ENCODE results near the gene TRIO.

The TRIO gene

GRCh38 chr5:14405706-14406553 is 262.8 kb downstream of the TRIO start:
- no peak overlapping the region for H3K4me2 ChIP-seq
- no peak for TF ChIP-seq Cebpa-rat (IDR thresholded peaks at IDR 0.05)
- peaks cover 0 to 6% (median 0%) of the 10 kb centered on the region in 10 experiments; a peak in 5 of 20 replicates for H3K4me1 ChIP-seq
- H3K27ac ChIP-seq = no peak overlapping the region
- peaks cover 0 to 14% (median 0%) of the 10 kb centered on the region in 11 experiments; a peak in 4 of 22 replicates for H3K9me3 ChIP-seq (replicated peaks in 1 of 11)
- no peaks in the 10 kb centered on the region for H3K27me3 ChIP-seq
- peaks cover 91 to 100% (median 97%) of the 10 kb centered on the region in 11 experiments for H3K36me3 ChIP-seq
- H4K20me1 ChIP-seq = peaks cover 0 to 28% (median 10%) of the 10 kb centered on the region in 11 experiments; a peak in 9 of 22 replicates
- H3K9ac ChIP-seq = no peak overlapping the region
- no peak overlapping the region for H3K4me3 ChIP-seq

GRCh38 chr5:14406554-14406849 is 263.4 kb downstream of the TRIO start:
- H3K9me3 ChIP-seq (replicated peaks in 1 of 11) = peaks cover 0 to 11% (median 0%) of the 10 kb centered on the region in 11 experiments; a peak in 4 of 22 replicates
- peaks cover 0 to 30% (median 10%) of the 10 kb centered on the region in 11 experiments; a peak in 9 of 22 replicates for H4K20me1 ChIP-seq
- peaks cover 91 to 100% (median 97%) of the 10 kb centered on the region in 11 experiments for H3K36me3 ChIP-seq
- no peak for TF ChIP-seq Cebpa-rat (IDR thresholded peaks at IDR 0.05)
- no peak overlapping the region for H3K4me3 ChIP-seq
- H3K27me3 ChIP-seq = no peaks in the 10 kb centered on the region
- H3K9ac ChIP-seq = no peak overlapping the region
- H3K4me1 ChIP-seq = peaks cover 0 to 10% (median 0%) of the 10 kb centered on the region in 10 experiments; a peak in 6 of 20 replicates
- no peak overlapping the region for H3K27ac ChIP-seq
- H3K4me2 ChIP-seq = no peak overlapping the region

- Histone ChIP-seq H4K20me1 (peaks cover 0 to 30% (median 10%) of the 10 kb centered on the region in 11 experiments; a peak in 10 of 22 replicates), H3K4me2 (no peak overlapping the region), H3K27ac (no peak overlapping the region), H3K27me3 (no peaks in the 10 kb centered on the region), H3K4me3 (no peak overlapping the region), H3K9me3 (replicated peaks in 1 of 11) (peaks cover 0 to 8% (median 0%) of the 10 kb centered on the region in 11 experiments; a peak in 3 of 22 replicates), H3K4me1 (peaks cover 0 to 16% (median 4%) of the 10 kb centered on the region in 10 experiments; a peak in 12 of 20 replicates), H3K36me3 (peaks cover 90 to 100% (median 97%) of the 10 kb centered on the region in 11 experiments), H3K9ac (no peak overlapping the region; a peak in 1 of 22 replicates)
- no peak for TF ChIP-seq Cebpa-rat (IDR thresholded peaks at IDR 0.05)
Measured at GRCh38 chr5:14407051-14407450, 263.9 kb downstream of the TRIO start.

GRCh38 chr5:14407746-14408175 is 264.6 kb downstream of the TRIO start:
- Histone ChIP-seq H3K27me3 (no peaks in the 10 kb centered on the region), H3K9me3 (replicated peaks in 1 of 11) (peaks cover 0 to under 1% (median 0%) of the 10 kb centered on the region in 11 experiments; a peak in 2 of 22 replicates), H3K27ac (no peak overlapping the region), H3K4me3 (no peak overlapping the region), H3K4me2 (no peak overlapping the region), H4K20me1 (peaks cover 0 to 35% (median 17%) of the 10 kb centered on the region in 11 experiments; a peak in 14 of 22 replicates), H3K9ac (no peak overlapping the region), H3K4me1 (peaks cover 0 to 23% (median 12%) of the 10 kb centered on the region in 10 experiments; a peak in 17 of 20 replicates), H3K36me3 (peaks cover 89 to 100% (median 97%) of the 10 kb centered on the region in 11 experiments)
- TF ChIP-seq Cebpa-rat (IDR thresholded peaks at IDR 0.05) = no peak

GRCh38 chr5:14408969-14409586 is 265.9 kb downstream of the TRIO start:
- Histone ChIP-seq H3K4me2 (no peak overlapping the region), H3K4me1 (peaks cover 0 to 36% (median 25%) of the 10 kb centered on the region in 10 experiments; a peak in 17 of 20 replicates), H3K27ac (no peak overlapping the region), H3K4me3 (no peak overlapping the region), H3K36me3 (peaks cover 85 to 98% (median 89%) of the 10 kb centered on the region in 11 experiments), H4K20me1 (peaks cover 0 to 44% (median 27%) of the 10 kb centered on the region in 11 experiments; a peak in 16 of 22 replicates), H3K27me3 (no peaks in the 10 kb centered on the region), H3K9me3 (replicated peaks in 1 of 11) (no peaks in the 10 kb centered on the region), H3K9ac (no peak overlapping the region)
- no peak for TF ChIP-seq Cebpa-rat (IDR thresholded peaks at IDR 0.05)

- no peaks in the 10 kb centered on the region for H3K9me3 ChIP-seq (replicated peaks in 1 of 11)
- peaks cover 76 to 98% (median 83%) of the 10 kb centered on the region in 11 experiments for H3K36me3 ChIP-seq
- no peak overlapping the region for H3K9ac ChIP-seq
- no peak overlapping the region for H3K4me2 ChIP-seq
- H3K4me3 ChIP-seq = no peak overlapping the region
- no peak overlapping the region for H3K27ac ChIP-seq
- TF ChIP-seq Cebpa-rat (IDR thresholded peaks at IDR 0.05) = no peak
- peaks cover 0 to 45% (median 34%) of the 10 kb centered on the region in 10 experiments; a peak in 17 of 20 replicates for H3K4me1 ChIP-seq
- H4K20me1 ChIP-seq = peaks cover 0 to 51% (median 28%) of the 10 kb centered on the region in 11 experiments; a peak in 16 of 22 replicates
- no peaks in the 10 kb centered on the region for H3K27me3 ChIP-seq
Measured at GRCh38 chr5:14410068-14410393, 266.9 kb downstream of the TRIO start.

- Histone ChIP-seq H3K4me1 (peaks cover 0 to 51% (median 40%) of the 10 kb centered on the region in 10 experiments; a peak in 17 of 20 replicates), H3K36me3 (peaks cover 75 to 98% (median 83%) of the 10 kb centered on the region in 11 experiments), H3K9ac (no peak overlapping the region; a peak in 1 of 22 replicates), H3K9me3 (replicated peaks in 1 of 11) (no peaks in the 10 kb centered on the region), H3K27ac (0 out of 22 replicates have a peak overlapping the region, but pooled peaks of 2 of the 11 experiments have one; percentile 4 to 10), H3K27me3 (no peaks in the 10 kb centered on the region), H3K4me2 (no peak overlapping the region), H3K4me3 (no peak overlapping the region), H4K20me1 (peaks cover 0 to 51% (median 25%) of the 10 kb centered on the region in 11 experiments; a peak in 16 of 22 replicates)
- TF ChIP-seq Cebpa-rat (IDR thresholded peaks at IDR 0.05) = no peak
Measured at GRCh38 chr5:14410394-14411201, 267.5 kb downstream of the TRIO start.

GRCh38 chr5:14411216-14411615 is 268.1 kb downstream of the TRIO start:
- Histone ChIP-seq H3K4me2 (peak overlapping the region in 1 of 11 experiments; percentile 84; a peak in 1 of 22 replicates), H3K36me3 (peaks cover 70 to 97% (median 80%) of the 10 kb centered on the region in 11 experiments)

More at GRCh38 chr5:14411216-14411615, 268.1 kb downstream of the TRIO start:
- Histone ChIP-seq H3K27me3 (no peaks in the 10 kb centered on the region), H3K27ac (0 out of 22 replicates have a peak overlapping the region, but pooled peaks of 1 of the 11 experiments have one; percentile 18), H3K4me1 (peaks cover 0 to 57% (median 42%) of the 10 kb centered on the region in 10 experiments; a peak in 17 of 20 replicates), H3K4me3 (no peak overlapping the region), H3K9me3 (replicated peaks in 1 of 11) (no peaks in the 10 kb centered on the region), H4K20me1 (peaks cover 0 to 48% (median 25%) of the 10 kb centered on the region in 11 experiments; a peak in 16 of 22 replicates), H3K9ac (no peak overlapping the region; a peak in 1 of 22 replicates)
- TF ChIP-seq Cebpa-rat (IDR thresholded peaks at IDR 0.05) = no peak

Measured in BLaER1 treated with 17β-estradiol and CSF1 and Interleukin-3, amounts not matched to agents 10 nM and 100 nM (cell line).